ENCODE results near the gene RABEPK. TPM values are rescaled to one million over a fixed set of nuclear protein-coding genes. Genes with fewer than 3 reads are reported as not detected.

Gene RABEPK
- total and polyA plus RNA-seq, 4 donors: 12.7 to 23.9 (median 20.6) TPM

DNA sequence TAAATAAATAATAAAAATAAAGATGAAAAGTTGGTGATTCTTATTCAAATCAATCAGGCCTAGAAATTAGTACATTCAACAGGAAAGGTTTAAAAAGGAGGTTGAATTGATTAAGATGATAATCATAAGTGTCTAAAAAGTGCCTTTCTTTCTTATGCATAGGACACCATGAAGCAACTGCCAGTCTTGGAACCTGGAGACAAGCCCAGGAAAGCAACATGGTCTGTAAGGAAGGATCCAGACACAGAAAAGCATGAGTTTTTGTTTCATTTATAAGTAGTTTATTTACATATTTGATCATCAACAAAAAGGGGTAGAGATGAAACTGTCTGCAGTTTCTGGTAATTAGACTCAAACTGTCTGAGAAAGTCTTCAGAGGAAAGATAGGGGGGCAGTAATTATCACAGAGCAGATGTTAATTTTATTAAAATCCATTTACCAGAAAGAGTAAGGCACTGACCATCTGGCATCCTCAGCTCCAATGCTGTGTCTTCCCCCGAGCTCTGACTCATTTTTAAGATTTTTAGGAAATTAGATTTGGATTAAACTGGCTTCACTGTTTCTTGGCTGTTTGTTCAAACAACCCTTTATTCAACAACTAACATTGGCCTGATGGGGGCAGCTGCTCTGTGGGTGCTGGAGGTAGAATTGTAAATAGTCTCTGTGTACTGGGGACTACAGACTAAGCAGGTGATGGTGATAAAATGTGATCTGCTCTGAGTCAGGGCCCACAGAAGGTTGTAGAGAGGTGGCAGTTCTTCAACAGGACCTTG, 2.7 kb downstream of the RABEPK start:
- peaks cover 5 to 36% (median 23%) of the 10 kb centered on the region in 4 donors for H3K36me3 ChIP-seq (ENCODE audit: control insufficient read depth in 4 of 4, insufficient read depth in 3 of 4, low read depth in 1 of 4, low read length in 3 of 4)
- H3K4me1 ChIP-seq (ENCODE audit: control insufficient read depth in 4 of 4, insufficient read depth in 4 of 4, low read length in 3 of 4): peaks cover 0 to 11% (median 5%) of the 10 kb centered on the region in 4 donors
- H3K27ac ChIP-seq (ENCODE audit: low read depth in 1 of 2, low read length in 2 of 2): no peak overlapping the region
- no peak overlapping the region for H3K4me3 ChIP-seq (ENCODE audit: low read depth in 1 of 3, low read length in 3 of 3)
- no peaks in the 10 kb centered on the region for H3K27me3 ChIP-seq (ENCODE audit: control insufficient read depth in 4 of 4, insufficient read depth in 4 of 4, low read length in 3 of 4)
- no peaks in the 10 kb centered on the region for H3K9me3 ChIP-seq (ENCODE audit: control insufficient read depth in 4 of 4, low read length in 3 of 4)
- 94% methylated on average over 1 of the region's 1 CpG for WGBS
- DNase-seq (ENCODE audit: low spot score): no peak
- TF ChIP-seq, protein P1, sequence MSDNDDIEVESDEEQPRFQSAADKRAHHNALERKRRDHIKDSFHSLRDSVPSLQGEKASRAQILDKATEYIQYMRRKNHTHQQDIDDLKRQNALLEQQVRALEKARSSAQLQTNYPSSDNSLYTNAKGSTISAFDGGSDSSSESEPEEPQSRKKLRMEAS (IDR thresholded peaks at IDR 0.05): no peak
- TF ChIP-seq NR2F2 (IDR thresholded peaks at IDR 0.05) (no peak), JUND (IDR thresholded peaks at IDR 0.05) (no peak), HNF4A (conservative IDR thresholded peaks at IDR 0.05) (no peak), GABPA (IDR thresholded peaks at IDR 0.05 in 1 of 2, conservative IDR thresholded peaks at IDR 0.05 in 1 of 2) (no peak), HNF4G (IDR thresholded peaks at IDR 0.05) (no peak), FOXA1 (IDR thresholded peaks at IDR 0.05) (no peak), EGR1 (IDR thresholded peaks at IDR 0.05; ENCODE audit: low read depth in 2 of 2) (no peak), SP1 (IDR thresholded peaks at IDR 0.05) (no peak), TAF1 (conservative IDR thresholded peaks at IDR 0.05) (no peak), YY1 (IDR thresholded peaks at IDR 0.05) (no peak), FOXA2 (IDR thresholded peaks at IDR 0.05) (no peak), RAD21 (IDR thresholded peaks at IDR 0.05) (no peak), RXRA (IDR thresholded peaks at IDR 0.05) (no peak)
- TF ChIP-seq, protein P2, sequence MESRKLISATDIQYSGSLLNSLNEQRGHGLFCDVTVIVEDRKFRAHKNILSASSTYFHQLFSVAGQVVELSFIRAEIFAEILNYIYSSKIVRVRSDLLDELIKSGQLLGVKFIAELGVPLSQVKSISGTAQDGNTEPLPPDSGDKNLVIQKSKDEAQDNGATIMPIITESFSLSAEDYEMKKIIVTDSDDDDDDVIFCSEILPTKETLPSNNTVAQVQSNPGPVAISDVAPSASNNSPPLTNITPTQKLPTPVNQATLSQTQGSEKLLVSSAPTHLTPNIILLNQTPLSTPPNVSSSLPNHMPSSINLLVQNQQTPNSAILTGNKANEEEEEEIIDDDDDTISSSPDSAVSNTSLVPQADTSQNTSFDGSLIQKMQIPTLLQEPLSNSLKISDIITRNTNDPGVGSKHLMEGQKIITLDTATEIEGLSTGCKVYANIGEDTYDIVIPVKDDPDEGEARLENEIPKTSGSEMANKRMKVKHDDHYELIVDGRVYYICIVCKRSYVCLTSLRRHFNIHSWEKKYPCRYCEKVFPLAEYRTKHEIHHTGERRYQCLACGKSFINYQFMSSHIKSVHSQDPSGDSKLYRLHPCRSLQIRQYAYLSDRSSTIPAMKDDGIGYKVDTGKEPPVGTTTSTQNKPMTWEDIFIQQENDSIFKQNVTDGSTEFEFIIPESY (IDR thresholded peaks at IDR 0.05): no peak
- TF ChIP-seq, protein P3, sequence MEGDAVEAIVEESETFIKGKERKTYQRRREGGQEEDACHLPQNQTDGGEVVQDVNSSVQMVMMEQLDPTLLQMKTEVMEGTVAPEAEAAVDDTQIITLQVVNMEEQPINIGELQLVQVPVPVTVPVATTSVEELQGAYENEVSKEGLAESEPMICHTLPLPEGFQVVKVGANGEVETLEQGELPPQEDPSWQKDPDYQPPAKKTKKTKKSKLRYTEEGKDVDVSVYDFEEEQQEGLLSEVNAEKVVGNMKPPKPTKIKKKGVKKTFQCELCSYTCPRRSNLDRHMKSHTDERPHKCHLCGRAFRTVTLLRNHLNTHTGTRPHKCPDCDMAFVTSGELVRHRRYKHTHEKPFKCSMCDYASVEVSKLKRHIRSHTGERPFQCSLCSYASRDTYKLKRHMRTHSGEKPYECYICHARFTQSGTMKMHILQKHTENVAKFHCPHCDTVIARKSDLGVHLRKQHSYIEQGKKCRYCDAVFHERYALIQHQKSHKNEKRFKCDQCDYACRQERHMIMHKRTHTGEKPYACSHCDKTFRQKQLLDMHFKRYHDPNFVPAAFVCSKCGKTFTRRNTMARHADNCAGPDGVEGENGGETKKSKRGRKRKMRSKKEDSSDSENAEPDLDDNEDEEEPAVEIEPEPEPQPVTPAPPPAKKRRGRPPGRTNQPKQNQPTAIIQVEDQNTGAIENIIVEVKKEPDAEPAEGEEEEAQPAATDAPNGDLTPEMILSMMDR (IDR thresholded peaks at IDR 0.05; ENCODE audit: low read depth, low read length, missing input control): no peak
- TF ChIP-seq, protein P4, sequence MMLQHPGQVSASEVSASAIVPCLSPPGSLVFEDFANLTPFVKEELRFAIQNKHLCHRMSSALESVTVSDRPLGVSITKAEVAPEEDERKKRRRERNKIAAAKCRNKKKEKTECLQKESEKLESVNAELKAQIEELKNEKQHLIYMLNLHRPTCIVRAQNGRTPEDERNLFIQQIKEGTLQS (IDR thresholded peaks at IDR 0.05): no peak
- TF ChIP-seq, protein P5, sequence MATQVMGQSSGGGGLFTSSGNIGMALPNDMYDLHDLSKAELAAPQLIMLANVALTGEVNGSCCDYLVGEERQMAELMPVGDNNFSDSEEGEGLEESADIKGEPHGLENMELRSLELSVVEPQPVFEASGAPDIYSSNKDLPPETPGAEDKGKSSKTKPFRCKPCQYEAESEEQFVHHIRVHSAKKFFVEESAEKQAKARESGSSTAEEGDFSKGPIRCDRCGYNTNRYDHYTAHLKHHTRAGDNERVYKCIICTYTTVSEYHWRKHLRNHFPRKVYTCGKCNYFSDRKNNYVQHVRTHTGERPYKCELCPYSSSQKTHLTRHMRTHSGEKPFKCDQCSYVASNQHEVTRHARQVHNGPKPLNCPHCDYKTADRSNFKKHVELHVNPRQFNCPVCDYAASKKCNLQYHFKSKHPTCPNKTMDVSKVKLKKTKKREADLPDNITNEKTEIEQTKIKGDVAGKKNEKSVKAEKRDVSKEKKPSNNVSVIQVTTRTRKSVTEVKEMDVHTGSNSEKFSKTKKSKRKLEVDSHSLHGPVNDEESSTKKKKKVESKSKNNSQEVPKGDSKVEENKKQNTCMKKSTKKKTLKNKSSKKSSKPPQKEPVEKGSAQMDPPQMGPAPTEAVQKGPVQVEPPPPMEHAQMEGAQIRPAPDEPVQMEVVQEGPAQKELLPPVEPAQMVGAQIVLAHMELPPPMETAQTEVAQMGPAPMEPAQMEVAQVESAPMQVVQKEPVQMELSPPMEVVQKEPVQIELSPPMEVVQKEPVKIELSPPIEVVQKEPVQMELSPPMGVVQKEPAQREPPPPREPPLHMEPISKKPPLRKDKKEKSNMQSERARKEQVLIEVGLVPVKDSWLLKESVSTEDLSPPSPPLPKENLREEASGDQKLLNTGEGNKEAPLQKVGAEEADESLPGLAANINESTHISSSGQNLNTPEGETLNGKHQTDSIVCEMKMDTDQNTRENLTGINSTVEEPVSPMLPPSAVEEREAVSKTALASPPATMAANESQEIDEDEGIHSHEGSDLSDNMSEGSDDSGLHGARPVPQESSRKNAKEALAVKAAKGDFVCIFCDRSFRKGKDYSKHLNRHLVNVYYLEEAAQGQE (IDR thresholded peaks at IDR 0.05): no peak
- H3K9ac ChIP-seq (ENCODE audit: low read depth in 1 of 2, low read length in 2 of 2): no peak overlapping the region
